GM12891 (cell line): ENCODE results near the gene TTC27.

Experiments used
- POLR2A ChIP-seq: IDR thresholded peaks from 2 replicates; pipeline ENCODE4 v1.6.1; 2011; ENCODE audit warnings: low read depth, low read length, control low read depth
- POU2F2 ChIP-seq: IDR thresholded peaks from 2 replicates; pipeline ENCODE4 v1.6.1; 2011; ENCODE audit warnings: low read depth, mild to moderate bottlenecking, control low read depth, low read length, moderate library complexity
- SPI1 ChIP-seq: IDR thresholded peaks from 2 replicates; pipeline ENCODE4 v1.6.1; 2011; ENCODE audit warnings: low read depth, low read length, control low read depth
- TAF1 ChIP-seq: IDR thresholded peaks from 2 replicates; pipeline ENCODE4 v1.6.1; 2011; ENCODE audit warnings: low read depth, low read length, control low read depth

DNA sequence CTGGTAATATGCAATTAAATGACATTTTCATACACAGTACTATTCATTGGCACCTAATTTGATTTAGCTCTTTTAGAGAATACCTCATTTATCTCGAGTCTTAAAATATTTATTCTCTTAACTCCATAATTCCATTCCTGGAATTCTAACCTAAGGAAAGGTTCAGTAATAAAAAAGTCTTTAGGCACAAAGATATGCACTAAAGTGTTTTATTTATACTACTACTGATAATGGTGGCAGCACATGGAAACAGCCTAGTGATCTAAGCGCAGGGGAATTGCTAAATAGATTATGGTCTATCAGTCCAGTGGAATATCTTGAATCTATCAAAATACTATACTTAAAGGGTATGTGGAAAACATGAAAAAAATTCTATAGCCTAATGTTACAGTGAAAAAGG, 176.4 kb downstream of the TTC27 start:
- TF ChIP-seq TAF1 (no peak), SPI1 (no peak), POLR2A (no peak), POU2F2 (no peak)
